Jurkat, Clone E6-1 (cell line): ENCODE data around the gene ASGR1. TPM values are rescaled to one million over a fixed set of nuclear protein-coding genes. Genes with fewer than 3 reads are reported as not detected.

Experiments used
- DNase-seq: peaks from one replicate; pipeline ENCODE4 v3.0.0-alpha.2; 2011; ENCODE audit warnings: low read depth, low spot score
- H3K4me3 ChIP-seq: 2 replicates; pipeline ENCODE4 v1.5.1; 2011; ENCODE audit warnings: mild to moderate bottlenecking, low read length, control low read depth, moderate library complexity
- polyA plus RNA-seq: library from polyadenylated mRNA; unstranded; fragments of >200 nt; gene quantifications from one replicate; pipeline ENCODE4 v1.2.1, GENCODE V29; 2012; ENCODE audit warnings: missing spikeins; ENCODE audit not compliant: insufficient read length, insufficient read depth

ASGR1 gene, protein sequence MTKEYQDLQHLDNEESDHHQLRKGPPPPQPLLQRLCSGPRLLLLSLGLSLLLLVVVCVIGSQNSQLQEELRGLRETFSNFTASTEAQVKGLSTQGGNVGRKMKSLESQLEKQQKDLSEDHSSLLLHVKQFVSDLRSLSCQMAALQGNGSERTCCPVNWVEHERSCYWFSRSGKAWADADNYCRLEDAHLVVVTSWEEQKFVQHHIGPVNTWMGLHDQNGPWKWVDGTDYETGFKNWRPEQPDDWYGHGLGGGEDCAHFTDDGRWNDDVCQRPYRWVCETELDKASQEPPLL
- 9.3 TPM for polyA plus RNA-seq

DNA sequence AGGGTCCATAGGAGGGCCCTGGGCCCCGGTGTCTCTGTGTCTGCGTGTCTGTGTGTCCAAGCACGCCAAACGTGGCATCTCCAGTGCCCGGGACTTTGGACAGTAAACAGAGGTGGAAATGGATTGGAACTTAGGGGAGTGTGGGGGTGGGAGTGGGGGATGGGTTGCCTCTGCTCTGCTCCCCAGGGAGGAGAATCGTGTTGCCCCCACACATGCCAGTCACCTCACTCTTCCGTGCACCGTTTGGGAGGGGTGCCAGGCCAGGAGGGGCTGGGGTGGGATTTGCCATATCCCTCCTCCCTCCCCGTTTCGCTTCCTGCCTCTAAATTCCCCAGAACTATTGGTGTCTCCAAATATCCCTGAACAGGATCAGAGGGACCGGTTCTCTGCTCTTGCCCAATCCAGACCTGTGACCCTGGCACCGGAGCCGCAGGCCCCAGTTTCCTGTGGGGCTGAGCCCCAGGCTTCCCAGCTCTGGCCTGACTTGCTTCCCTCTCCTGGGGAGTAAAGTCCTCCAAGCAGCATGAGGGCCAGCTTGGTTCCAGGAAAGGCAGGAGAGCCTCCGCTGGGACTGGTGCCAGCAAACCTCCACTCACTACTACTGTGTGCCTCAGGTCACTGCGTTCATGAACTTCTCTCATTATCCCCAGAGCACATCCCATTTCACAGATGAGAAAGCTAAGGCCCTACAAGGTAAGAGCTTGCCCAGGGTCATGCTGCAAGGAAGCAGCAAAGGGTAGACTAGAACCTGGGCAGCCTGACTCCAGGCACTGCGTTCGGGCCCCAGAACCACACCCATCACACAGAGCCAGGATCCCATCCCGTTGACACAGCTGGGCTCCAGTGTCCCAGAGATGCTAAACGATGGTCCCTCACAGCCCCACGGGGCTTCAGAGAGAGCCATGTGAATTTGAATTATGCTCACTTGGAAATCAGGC is at the start of gene ASGR1:
TSS of gene ASGR1 (minus strand) at position 54 of the 938 bp plus-strand sequence. CDS start 807 bp downstream, outside the sequence.
- H3K4me3 ChIP-seq: peak within 1 kb of the TSS; percentile 57
- no peak for DNase-seq

DNA sequence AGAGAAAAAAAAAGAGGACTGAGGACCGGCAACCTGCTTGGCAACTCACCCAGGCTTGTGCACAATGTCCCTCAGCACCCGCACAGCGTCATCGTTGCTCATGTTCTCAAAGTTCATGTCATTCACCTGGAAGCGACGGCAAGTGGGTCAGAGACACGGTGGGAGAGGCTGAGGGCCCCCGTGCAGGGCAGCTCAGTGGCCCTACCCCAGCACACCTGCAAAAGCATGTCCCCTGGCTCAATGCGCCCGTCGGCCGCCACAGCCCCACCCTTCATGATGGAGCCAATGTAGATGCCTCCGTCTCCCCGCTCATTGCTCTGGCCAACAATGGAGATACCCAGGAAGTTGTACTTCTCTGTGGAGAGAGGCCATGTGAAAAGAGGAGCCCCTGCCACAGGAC is 49.8 kb upstream of the ASGR1 start:
- no peak for DNase-seq

DNA sequence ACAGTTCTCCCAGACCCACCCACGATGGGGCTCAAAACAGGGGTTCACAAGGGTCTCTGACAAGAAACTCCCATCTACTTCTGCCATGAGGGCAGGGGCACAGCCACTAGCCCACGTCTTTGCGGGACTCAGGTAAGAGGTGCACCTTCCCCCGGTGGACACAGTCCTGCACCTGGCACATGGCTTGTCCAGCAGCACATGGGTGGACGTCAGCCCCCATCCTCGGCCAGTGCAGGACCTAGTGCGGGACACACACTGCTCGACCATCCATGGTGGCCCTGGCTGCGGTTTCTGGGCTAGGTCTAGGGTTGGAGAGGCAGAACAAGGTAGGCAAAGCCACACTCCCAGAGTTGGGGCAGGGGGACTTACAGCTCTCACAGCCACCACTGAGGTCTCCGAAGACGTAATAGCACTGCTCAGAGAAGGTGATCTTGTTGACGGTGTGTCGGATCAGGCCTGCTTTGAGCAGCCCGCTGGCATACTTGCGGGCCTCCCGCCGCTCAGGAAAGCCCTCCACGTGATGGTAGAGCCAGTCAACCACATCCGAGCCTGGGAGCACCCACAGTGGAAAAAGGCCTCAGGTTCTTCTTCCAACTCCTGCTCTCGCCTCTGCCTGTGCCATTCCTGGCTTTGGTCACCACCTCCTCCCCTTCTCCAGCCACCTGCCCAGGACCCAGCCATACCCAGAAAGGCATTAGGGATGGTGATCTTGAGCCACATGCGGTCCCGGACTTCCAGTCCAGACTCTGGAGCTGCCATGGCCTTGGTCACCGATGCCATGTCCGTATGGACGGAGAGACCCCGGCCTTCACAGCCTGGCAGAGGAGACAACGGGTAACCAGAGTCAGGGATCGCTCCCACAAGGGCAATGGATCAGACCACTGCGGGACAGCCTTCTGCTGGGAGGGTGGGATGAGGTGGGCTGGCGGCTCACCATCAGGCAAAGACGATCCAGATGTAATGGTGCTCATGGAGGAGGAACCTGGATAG is 47.8 kb upstream of the ASGR1 start:
- H3K4me3 ChIP-seq: no peak overlapping the region
- DNase-seq: no peak

More for the DNA sequence above, 49.8 kb upstream of the ASGR1 start:
- H3K4me3 ChIP-seq: no peak overlapping the region

DNA sequence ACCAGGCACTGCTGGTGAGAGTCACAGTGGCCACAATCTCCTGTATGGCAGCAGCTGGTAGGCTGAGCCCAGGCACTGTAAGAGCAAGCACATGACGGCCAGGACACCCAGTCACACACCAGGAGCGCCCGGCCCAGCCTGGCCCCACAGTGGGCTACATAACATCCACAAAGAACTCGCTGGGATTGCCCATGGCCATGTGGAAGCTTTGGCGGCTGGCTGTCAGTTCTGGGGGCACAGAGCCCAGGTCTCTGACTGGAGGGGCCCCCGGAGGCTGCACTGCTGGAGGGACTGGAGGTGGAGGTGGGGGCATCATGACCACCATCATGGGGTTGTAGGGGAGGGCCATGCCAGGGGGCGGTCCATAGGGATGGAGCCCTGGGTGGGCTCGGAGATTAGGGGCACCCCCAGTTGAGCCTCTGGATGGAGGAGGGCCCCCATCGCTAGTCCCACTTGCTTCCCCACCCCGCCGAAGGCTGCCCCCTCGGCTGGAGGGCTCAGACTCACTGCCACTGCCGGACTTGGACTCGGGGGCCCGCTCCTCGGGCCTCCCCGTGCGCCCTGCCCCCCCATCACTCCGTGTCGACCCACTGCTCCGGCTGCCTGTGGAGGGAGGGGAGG is 46.7 kb upstream of the ASGR1 start:
- no peak for DNase-seq
- no peak overlapping the region for H3K4me3 ChIP-seq

DNA sequence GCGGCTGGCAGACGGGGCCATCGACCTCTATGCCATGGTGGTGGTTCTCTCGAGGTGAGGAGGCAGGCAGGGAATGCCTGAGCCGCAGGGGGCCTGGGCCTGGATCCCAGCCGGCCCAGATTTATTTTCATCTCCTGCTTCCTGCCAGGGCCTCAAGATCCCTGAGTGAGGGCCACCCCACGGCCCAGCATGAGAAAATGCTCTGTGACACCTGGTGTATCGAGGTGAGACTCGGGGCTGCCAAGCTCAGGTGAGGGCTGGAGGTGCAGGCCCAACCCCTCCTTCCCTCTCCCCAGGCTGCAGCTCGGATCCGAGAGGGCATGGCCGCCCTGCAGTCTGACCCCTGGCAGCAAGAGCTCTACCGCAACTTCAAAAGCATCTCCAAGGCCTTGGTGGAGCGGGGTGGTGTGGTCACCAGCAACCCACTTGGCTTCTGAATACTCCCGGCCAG is 45.5 kb upstream of the ASGR1 start:
- DNase-seq: no peak
- no peak overlapping the region for H3K4me3 ChIP-seq

DNA sequence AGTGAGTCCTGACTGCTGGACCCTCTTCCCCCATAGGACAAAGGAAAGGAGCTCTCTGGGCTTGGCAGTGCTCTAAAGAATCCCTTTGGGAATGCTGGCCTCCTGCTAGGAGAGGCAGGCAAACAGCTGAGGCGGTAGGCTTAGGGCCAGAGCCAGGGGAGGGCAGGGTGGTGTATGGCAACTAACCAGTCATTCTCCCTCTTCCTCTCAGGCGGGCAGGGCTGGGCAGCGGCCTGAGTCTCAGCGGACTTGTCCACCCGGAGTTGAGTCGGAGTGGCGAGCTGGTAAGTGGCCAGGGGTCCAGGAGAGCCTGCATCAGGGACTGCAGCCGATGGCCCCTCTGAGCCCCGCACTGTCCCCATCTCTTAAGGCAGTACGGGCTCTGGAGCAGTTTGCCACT is 44.9 kb upstream of the ASGR1 start:
- H3K4me3 ChIP-seq: no peak overlapping the region
- DNase-seq: no peak

DNA sequence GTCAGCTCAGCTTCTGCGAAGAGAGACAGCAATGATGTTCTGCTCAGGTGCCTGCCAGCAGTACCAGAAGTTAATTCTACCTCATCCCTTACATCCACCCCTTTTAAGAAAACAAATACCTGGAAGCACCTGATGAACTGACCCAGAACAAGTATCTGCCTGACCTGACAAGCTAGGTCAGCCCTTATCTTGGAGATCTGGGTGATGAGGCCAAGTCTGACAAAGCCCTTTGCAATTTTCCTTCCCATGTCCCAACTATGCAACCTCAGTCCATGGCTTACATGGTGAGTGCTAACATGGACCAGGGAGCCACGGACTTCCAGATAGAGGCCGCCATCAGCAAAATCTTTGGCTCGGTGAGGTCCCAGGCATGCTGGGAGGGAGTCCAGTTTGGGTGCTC is 44.2 kb upstream of the ASGR1 start:
- no peak overlapping the region for H3K4me3 ChIP-seq
- no peak for DNase-seq

DNA sequence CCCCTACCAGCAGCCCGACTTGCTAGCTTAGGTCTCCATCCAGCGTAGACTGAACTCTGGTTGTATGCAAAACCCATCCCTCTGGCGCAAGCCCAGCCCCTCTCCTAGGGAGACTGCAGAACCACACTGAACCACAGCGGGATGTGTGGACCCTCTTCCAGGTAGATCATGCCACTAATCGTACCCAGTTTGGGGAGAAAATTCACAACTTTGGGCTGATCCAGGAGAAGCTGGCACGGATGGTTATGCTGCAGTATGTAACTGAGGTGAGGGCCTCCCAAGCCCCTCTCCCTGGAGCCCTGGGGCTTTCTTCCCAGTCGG is 43.8 kb upstream of the ASGR1 start:
- no peak overlapping the region for H3K4me3 ChIP-seq
- no peak for DNase-seq

DNA sequence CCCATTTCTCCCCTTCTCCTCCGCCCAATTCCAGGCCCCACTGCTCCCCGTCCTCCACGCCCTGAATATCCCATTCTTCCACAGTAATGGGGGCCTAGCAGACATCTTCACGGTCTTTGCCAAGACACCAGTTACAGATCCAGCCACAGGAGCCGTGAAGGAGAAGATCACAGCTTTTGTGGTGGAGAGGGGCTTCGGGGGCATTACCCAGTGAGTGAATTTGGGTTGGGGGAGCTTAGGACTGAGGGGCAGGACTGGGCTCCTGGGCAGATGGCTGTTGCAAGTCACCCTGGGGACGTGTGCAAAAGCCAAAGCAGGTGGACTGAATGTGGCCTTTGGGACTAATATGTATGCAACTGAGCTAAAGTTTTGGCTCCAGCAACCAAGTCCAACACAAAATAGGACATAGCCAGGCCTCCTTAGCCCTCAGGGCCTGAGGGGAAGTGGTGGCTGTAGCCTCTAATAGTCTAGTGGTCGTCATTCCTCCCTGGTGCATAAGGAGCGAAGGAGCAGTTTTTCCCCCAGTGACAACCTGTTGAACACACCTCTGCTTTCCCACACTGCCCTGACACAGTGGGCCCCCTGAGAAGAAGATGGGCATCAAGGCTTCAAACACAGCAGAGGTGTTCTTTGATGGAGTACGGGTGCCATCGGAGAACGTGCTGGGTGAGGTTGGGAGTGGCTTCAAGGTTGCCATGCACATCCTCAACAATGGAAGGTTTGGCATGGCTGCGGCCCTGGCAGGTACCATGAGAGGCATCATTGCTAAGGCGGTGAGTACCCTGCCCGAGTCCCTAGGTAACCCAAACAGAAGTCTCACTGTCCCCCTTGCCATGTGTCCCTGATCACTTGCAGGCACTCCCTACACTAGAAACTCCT is 43.2 kb upstream of the ASGR1 start:
- H3K4me3 ChIP-seq: no peak overlapping the region
- no peak for DNase-seq

DNA sequence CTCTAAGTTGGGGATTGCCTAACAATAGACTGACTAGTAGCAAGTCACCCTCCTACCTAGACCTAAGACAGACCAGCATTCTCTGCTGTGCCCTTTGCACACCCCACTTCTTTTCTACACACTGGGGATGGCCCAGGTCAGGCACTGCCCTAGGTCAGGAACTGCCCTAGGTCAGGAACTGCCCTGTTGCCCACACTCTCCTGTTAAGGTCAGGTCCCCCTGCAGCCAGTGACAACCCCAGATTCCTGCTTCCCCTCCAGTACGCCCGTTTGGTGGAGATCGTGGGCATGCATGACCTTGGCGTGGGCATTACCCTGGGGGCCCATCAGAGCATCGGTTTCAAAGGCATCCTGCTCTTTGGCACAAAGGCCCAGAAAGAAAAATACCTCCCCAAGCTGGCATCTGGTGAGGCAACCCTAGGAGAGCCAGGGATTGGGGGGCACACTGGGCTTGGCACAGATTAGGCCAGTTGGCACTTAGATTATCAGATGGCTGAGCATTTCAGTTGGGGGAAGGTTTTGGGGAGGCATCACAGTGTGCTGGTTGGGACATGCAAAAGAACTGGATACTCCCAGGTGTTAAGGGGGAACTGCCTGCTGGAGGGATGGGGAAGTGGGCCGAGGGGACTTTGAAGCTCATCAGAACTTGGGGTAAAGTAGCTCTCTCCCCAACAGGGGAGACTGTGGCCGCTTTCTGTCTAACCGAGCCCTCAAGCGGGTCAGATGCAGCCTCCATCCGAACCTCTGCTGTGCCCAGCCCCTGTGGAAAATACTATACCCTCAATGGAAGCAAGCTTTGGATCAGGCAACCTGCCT is 42.3 kb upstream of the ASGR1 start:
- no peak for DNase-seq
- H3K4me3 ChIP-seq: no peak overlapping the region

DNA sequence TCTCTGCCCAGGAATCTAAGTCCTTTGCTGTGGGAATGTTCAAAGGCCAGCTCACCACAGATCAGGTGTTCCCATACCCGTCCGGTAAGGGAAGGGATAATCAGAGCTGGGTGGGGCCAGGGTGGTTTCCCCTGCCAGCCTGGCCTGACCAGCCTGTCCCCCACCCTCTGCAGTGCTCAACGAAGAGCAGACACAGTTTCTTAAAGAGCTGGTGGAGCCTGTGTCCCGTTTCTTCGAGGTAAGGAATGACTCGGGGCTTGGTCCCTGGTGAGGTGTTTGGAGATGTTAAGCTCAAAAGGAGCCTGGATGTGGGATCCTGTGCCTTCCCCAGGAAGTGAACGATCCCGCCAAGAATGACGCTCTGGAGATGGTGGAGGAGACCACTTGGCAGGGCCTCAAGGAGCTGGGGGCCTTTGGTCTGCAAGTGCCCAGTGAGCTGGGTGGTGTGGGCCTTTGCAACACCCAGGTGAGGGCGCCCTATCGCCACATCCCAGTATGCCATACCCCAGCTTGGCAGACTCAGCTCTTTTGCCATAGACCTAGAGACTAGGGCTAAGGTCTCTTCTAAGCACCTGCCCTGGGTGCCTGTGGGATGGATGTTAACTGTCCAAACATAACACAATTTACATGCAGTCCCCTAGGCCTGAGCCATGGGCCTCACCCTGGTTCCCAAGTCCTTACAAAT is 41.6 kb upstream of the ASGR1 start:
- DNase-seq: no peak
- H3K4me3 ChIP-seq: peak overlapping the region; percentile 85

DNA sequence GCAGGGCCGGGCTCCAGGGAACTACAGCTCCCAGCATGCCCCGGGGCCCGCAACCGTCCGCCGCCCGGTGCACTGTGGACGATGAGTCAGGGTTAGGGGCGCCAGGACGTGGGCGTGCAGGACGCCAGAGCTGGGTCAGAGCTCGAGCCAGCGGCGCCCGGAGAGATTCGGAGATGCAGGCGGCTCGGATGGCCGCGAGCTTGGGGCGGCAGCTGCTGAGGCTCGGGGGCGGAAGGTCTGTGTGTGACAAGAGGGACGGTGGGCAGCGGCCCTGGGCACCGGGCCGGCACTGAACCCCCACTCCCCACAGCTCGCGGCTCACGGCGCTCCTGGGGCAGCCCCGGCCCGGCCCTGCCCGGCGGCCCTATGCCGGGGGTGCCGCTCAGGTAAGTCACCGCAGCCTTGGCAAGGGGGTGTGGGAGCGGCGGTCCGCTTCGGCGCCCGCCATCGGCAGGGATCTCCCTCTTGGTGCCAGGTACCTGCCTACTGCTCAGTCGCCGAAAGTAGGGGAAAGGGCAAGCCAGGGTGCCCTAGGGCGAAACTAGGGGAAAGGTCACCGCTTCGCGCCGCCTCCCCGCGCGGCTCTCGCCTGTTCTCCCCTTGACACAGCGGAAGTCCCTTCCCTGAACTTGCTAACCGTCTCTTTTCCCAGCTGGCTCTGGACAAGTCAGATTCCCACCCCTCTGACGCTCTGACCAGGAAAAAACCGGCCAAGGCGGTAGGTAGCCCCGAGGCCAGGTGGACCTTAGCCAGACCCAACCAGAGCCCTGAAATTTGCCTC is 40.8 kb upstream of the ASGR1 start, which contains the start of the genes ACADVL and DLG4:
TSS of gene ACADVL (plus strand) at position 127 of the 781 bp plus-strand sequence. CDS start at position 174, 47 bp downstream.
TSS of gene DLG4 (minus strand) at position 25 of the 781 bp plus-strand sequence.
- no peak for DNase-seq
- H3K4me3 ChIP-seq: peak within 1 kb of the TSS; percentile 85

DNA sequence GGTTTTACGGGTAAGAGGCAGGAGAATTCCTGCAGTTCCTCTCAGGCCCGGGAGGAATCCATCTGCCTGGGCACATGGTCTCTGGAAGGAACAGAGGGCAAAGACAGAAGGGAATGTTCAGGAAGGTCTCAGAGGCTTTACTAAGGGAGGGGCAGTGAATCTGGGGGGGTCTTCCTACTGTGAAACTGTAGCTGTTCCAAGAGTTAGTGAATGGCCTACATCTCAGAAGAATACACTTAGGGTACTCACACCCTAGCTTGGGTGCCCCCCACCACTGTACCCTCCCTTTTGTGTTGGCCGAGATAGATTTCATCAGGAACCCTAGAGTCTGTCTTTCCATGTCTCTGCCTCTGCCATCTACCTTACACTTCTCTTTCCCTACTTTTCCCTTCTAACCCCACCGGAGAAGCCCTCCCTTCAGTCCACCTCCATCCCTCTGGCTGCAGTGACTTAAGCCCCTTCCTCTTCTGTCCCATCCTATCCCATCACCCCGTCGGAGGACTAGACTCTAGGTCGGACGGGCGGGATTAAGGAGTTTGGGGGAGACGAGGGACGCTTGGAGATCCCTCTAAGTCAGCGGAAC is 40.1 kb upstream of the ASGR1 start:
- no peak for DNase-seq
- peak overlapping the region; percentile 85 for H3K4me3 ChIP-seq

DNA sequence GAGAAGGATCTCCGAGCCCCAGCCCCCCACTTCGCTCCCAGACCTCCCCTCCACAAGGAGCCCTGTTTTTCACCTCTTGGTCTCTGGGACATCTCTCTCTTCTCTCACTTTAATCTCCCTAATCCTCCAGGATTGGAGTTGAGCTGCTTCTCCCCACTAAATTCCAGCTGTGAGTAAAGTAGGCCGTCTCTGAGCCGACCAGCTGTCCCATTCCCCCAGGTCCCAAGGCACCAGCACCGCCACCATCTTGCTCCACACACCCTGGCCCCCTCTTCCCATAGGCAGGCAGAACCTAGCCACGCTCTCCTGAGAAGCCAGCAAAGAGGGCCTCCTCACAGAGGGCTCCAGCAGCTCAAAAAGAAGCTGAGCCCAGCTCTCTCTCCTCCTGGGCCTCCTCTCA is 39.6 kb upstream of the ASGR1 start:
- DNase-seq: no peak
- peak overlapping the region; percentile 85 for H3K4me3 ChIP-seq

DNA sequence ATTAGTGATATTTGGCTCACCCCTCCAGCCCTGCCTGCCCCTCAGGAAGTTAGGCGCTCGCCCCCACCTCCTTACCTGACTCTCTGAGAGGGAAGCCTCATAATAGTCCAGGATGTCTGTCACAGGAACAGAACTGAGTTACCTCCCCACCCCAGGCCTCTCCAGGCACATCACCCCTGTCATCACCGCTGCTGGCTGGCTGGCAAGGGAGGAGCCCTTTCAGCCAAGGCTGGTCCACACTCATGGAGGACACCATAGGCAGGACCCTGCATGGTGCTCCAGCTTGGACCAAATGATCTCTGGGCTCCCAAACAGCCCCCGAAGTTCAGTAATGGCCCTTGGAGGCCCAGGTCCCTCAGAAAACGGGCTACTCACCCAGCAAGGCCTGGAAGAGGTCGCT is 39.0 kb upstream of the ASGR1 start:
- peak overlapping the region; percentile 47 for H3K4me3 ChIP-seq
- DNase-seq: no peak
